Medulla oblongata (tissue), 1 donor: ENCODE measurements around the gene IFT74.
"Not testable (repeated sequence)": the region's sequence is repeated elsewhere in the genome, so short reads cannot be mapped to it uniquely, and the experiment has no call there.

Source experiments
- DNase-seq: peaks from one replicate; pipeline ENCODE4 v3.0.0-alpha.2; 2015; ENCODE audit errors: extremely low spot score

The IFT74 gene

GRCh38 chr9:27073841-27074728, 117.9 kb downstream of the IFT74 start:
- no peak for DNase-seq

- DNase-seq: no peak
Observed at GRCh38 chr9:27078685-27079084, 122.5 kb downstream of the IFT74 start.

- no peak for DNase-seq
Observed at GRCh38 chr9:27085456-27085855, 129.2 kb downstream of the IFT74 start.

- DNase-seq: no peak
Observed at GRCh38 chr9:27086818-27087680, 130.8 kb downstream of the IFT74 start.

- DNase-seq: no peak
Observed at GRCh38 chr9:27088981-27089380, 132.8 kb downstream of the IFT74 start.

- no peak for DNase-seq
Observed at GRCh38 chr9:27089706-27090105, 133.5 kb downstream of the IFT74 start.

- DNase-seq: no peak
Observed at GRCh38 chr9:27090231-27090630, 134.0 kb downstream of the IFT74 start.

GRCh38 chr9:27090711-27091110, 134.5 kb downstream of the IFT74 start:
- DNase-seq: no peak

GRCh38 chr9:27092496-27092895, 136.3 kb downstream of the IFT74 start:
- DNase-seq: not testable (repeated sequence)

- DNase-seq: not testable (repeated sequence)
Observed at GRCh38 chr9:27093384-27094067, 137.3 kb downstream of the IFT74 start.

GRCh38 chr9:27094640-27095298, 138.6 kb downstream of the IFT74 start:
- DNase-seq: no peak

GRCh38 chr9:27107241-27107640, 151.0 kb downstream of the IFT74 start:
- no peak for DNase-seq

GRCh38 chr9:27108981-27109541, 152.8 kb downstream of the IFT74 start, which contains the start of gene TEK:
Gene TEK (plus strand): TSS chr9:27109225. CDS start chr9:27109591, 366 bp downstream.
- DNase-seq: peak; percentile 5

- DNase-seq: no peak
Observed at GRCh38 chr9:27109621-27110020, 153.4 kb downstream of the IFT74 start.

GRCh38 chr9:27110181-27110580, 154.0 kb downstream of the IFT74 start:
- no peak for DNase-seq

GRCh38 chr9:27112235-27112634, 156.0 kb downstream of the IFT74 start:
- no peak for DNase-seq
